HEK293T (cell line): ENCODE results near the gene ATG16L2.

ENCODE experiments used
- CTCF ChIA-PET: fragments of 350-600 bp; formaldehyde crosslinking; extraction: SDS; loops from one replicate; lab custom pipeline; 2021; ENCODE audit warnings: antibody characterized with exemption, inconsistent platforms; lab: Yijun Ruan, JAX
- POLR2A ChIA-PET: fragments of 350-600 bp; formaldehyde crosslinking; extraction: SDS; loops from one replicate; lab custom pipeline; 2020; ENCODE audit warnings: antibody characterized with exemption, inconsistent platforms; lab: Yijun Ruan, JAX
- DNase-seq: peaks from one replicate; pipeline ENCODE4 v3.0.0; 2012; ENCODE audit warnings: mixed read lengths; ENCODE audit errors: extremely low spot score
- ARNT ChIP-seq: fragments of 450-650 bp; IDR thresholded peaks from 2 replicates; pipeline ENCODE4 v1.6.1; 2017; ENCODE audit warnings: mild to moderate bottlenecking
- BHLHE40 ChIP-seq: fragments of 450-650 bp; IDR thresholded peaks from 2 replicates; pipeline ENCODE4 v1.6.1; 2016; ENCODE audit warnings: mild to moderate bottlenecking, moderate library complexity, borderline replicate concordance
- CTBP1 ChIP-seq: fragments of 450-650 bp; IDR thresholded peaks from 2 replicates; pipeline ENCODE4 v1.6.1; 2016; ENCODE audit warnings: borderline replicate concordance
- ELF4 ChIP-seq: fragments of 450-650 bp; IDR thresholded peaks from 2 replicates; pipeline ENCODE4 v1.6.1; 2017; ENCODE audit warnings: antibody characterized with exemption
- FOXA1 ChIP-seq: fragments of 450-650 bp; IDR thresholded peaks from 2 replicates; pipeline ENCODE4 v1.6.1; 2016; ENCODE audit warnings: mild to moderate bottlenecking
- FOXK2 ChIP-seq: fragments of 450-650 bp; IDR thresholded peaks from 2 replicates; pipeline ENCODE4 v1.6.1; 2016; ENCODE audit warnings: mild to moderate bottlenecking
- FOXM1 ChIP-seq: fragments of 450-650 bp; IDR thresholded peaks from 2 replicates; pipeline ENCODE4 v1.6.1; 2017; ENCODE audit warnings: mild to moderate bottlenecking, borderline replicate concordance
- HDGF ChIP-seq: fragments of 450-650 bp; IDR thresholded peaks from 2 replicates; pipeline ENCODE4 v1.6.1; 2017; ENCODE audit warnings: antibody characterized with exemption, borderline replicate concordance
- L3MBTL2 ChIP-seq: fragments of 450-650 bp; conservative IDR thresholded peaks from 2 replicates; pipeline ENCODE4 v1.6.1; 2016; ENCODE audit warnings: mild to moderate bottlenecking
- LEF1 ChIP-seq: fragments of 450-650 bp; IDR thresholded peaks from 2 replicates; pipeline ENCODE4 v1.6.1; 2017; ENCODE audit warnings: mild to moderate bottlenecking, borderline replicate concordance
- NFRKB ChIP-seq: fragments of 450-650 bp; IDR thresholded peaks from 2 replicates; pipeline ENCODE4 v1.6.1; 2016; ENCODE audit warnings: mild to moderate bottlenecking, moderate library complexity
- PKNOX1 ChIP-seq: fragments of 450-650 bp; IDR thresholded peaks from 2 replicates; pipeline ENCODE4 v1.6.1; 2016
- SP1 ChIP-seq: fragments of 450-650 bp; IDR thresholded peaks from 2 replicates; pipeline ENCODE4 v1.6.1; 2017
- SUZ12 ChIP-seq: fragments of 450-650 bp; IDR thresholded peaks from 2 replicates; pipeline ENCODE4 v1.6.1; 2016; ENCODE audit warnings: mild to moderate bottlenecking
- TARDBP ChIP-seq: fragments of 450-650 bp; IDR thresholded peaks from 2 replicates; pipeline ENCODE4 v1.6.1; 2016
- ZNF384 ChIP-seq: fragments of 450-650 bp; IDR thresholded peaks from 2 replicates; pipeline ENCODE4 v1.6.1; 2016

The ATG16L2 gene

DNA sequence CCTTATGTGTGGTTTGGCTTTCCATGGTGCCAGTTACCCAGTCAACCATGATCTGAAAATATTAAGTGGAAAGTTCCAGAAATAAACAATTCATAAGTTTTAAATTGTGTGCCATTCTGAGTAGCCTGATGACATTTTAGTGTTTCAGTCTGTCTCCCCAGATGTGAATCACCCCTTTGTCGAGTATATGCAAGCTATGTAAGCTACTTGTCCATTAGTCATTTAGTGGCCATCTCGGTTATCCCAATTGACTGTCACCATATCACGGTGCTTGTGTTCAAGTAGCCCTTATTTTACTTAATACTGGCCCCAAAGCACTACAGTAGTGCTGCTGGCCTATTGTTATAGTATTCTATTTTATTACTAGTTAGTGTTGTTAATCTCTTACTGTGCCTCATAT, 44.9 kb downstream of the ATG16L2 start:
- DNase-seq, result no peak
- CTCF ChIA-PET, result no interaction called here
- TF ChIP-seq L3MBTL2 (no peak), TARDBP (no peak), CTBP1 (no peak), BHLHE40 (no peak), SUZ12 (no peak), LEF1 (no peak), FOXM1 (no peak), HDGF (no peak), ZNF384 (no peak), PKNOX1 (no peak), FOXA1 (no peak), FOXK2 (no peak), NFRKB (no peak), ELF4 (no peak)
- POLR2A ChIA-PET, result no interaction called here

DNA sequence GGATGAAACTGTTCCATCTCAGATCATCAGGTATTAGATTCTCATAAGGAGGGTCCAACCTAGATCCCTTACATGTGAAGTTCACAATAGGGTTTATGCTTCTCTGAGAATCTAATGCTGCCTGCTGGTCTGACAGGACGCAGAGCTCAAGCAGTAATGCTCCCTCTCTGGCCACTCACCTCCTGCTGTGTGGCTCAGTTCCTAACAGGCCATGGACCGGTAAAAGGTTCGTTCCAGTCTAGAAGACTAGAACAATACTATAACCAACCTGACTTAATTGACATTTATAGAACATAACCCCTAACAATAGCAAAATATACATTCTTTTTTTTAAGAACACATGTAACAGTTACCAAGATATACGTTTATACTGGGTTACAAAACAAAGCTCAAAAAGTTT, 45.8 kb downstream of the ATG16L2 start:
- ChIA-PET POLR2A (no interaction called here), CTCF (no interaction called here)
- no peak for TF ChIP-seq NFRKB
- no peak for DNase-seq

- POLR2A ChIA-PET, result no interaction called here
- TF ChIP-seq L3MBTL2 (no peak), CTBP1 (no peak), FOXA1 (no peak), SP1 (no peak), ZNF384 (no peak), NFRKB (no peak), BHLHE40 (no peak), HDGF (no peak), LEF1 (no peak), ARNT (no peak), TARDBP (no peak), FOXK2 (no peak), ELF4 (no peak), PKNOX1 (no peak; the same call in 1 of the 2 replicates)
- no peak for DNase-seq
- CTCF ChIA-PET, result no interaction called here
Measured at GRCh38 chr11:72860592-72860991, 46.4 kb downstream of the ATG16L2 start.

GRCh38 chr11:72863091-72863490, 48.9 kb downstream of the ATG16L2 start:
- POLR2A ChIA-PET, result no interaction called here
- TF ChIP-seq ELF4 (no peak), L3MBTL2 (no peak), FOXK2 (no peak), LEF1 (no peak), PKNOX1 (no peak), SUZ12 (no peak), NFRKB (no peak), FOXM1 (no peak), FOXA1 (no peak), TARDBP (no peak), HDGF (no peak), CTBP1 (no peak), BHLHE40 (no peak), SP1 (no peak)
- CTCF ChIA-PET, result no interaction called here
- no peak for DNase-seq

- DNase-seq, result no peak
- ChIA-PET POLR2A (no interaction called here), CTCF (interaction anchor here (0.6 kb wide), 1 partner anchor 98 kb away, joined by 3 read pairs; no protein-coding TSS in a partner anchor)
- TF ChIP-seq TARDBP (no peak), NFRKB (no peak), FOXK2 (no peak), SUZ12 (no peak), LEF1 (no peak), FOXM1 (no peak), L3MBTL2 (no peak), HDGF (no peak)
Measured at GRCh38 chr11:72863916-72864315, 49.7 kb downstream of the ATG16L2 start.

GRCh38 chr11:72864702-72865655, 50.8 kb downstream of the ATG16L2 start:
- POLR2A ChIA-PET, result no interaction called here
- CTCF ChIA-PET, result interaction anchor here (0.6 kb wide), 1 partner anchor 99 kb away, joined by 3 read pairs; no protein-coding TSS in a partner anchor
- no peak for DNase-seq
- TF ChIP-seq FOXM1 (no peak), NFRKB (no peak), FOXK2 (no peak), ZNF384 (no peak), PKNOX1 (no peak), BHLHE40 (no peak), ELF4 (no peak), LEF1 (no peak), SUZ12 (no peak), TARDBP (no peak), FOXA1 (no peak), SP1 (no peak), ARNT (no peak), L3MBTL2 (no peak), CTBP1 (no peak), HDGF (no peak)
